ENCODE results near the gene COA3. TPM values are rescaled to one million over a fixed set of nuclear protein-coding genes. Genes with fewer than 3 reads are reported as not detected.

The COA3 gene
- total and polyA plus RNA-seq, 2 donors (not counting 1 experiment from before 2014, with no cell fraction given) = 18.5 to 32.1 TPM

DNA sequence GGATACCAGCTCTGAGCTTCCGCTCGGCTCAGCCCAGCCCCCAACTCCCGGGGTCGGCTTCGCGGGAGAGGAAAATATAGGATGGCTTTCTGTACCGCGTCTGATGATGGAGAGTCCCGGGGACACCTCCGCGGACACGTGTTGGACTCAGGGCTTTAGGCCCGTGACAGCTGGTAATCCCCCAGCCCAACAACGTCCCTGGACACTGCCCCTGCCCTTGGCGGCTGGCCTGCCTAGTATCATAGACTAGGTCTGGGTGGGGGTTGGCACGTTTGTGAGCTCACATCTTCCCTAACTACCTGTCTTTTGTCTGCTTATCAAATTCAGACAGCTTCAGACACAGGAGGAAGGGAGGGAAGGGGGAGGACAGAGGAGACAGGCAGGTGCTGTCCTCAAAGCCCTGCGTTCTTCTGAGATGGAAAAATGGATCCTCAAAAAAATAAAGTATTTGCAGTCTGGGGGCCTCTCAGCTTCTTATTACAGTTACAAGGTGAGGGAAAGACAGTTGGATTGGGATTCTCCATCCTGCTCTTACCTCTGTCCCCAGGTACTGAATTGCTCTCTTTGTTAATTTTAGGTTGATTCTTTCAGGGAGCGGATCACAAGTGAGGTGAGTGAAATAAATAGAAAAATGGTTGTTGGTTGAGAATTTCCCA lies 35.4 kb upstream of the COA3 start:
- peak overlapping the region; percentile 91 for H3K4me2 ChIP-seq (replicated peaks; ENCODE audit: low read depth, low read length, poor library complexity, severe bottlenecking)
- WGBS (ENCODE audit: insufficient coverage) = 1% methylated on average over 14 of the region's 18 CpGs
- peak overlapping the region; percentile 98 for H3K27ac Mint-ChIP-seq
- no peaks in the 10 kb centered on the region for H3K27me3 ChIP-seq (replicated peaks in 1 of 4; ENCODE audit: control extremely low read depth in 1 of 4, control insufficient read depth in 3 of 4, insufficient read depth in 4 of 4, low read length in 3 of 4)
- intact Hi-C loops (cut with micrococcal nuclease) = loop anchor here (1.0 kb wide), 3 partner anchors 10 to 164 kb away; partner anchors contain the start of genes BECN1, PTGES3L, RPL27 and RUNDC1
- peak overlapping the region; percentile 98 for H2AFZ ChIP-seq (ENCODE audit: insufficient read depth, low read depth, low read length, poor library complexity, severe bottlenecking)
- H3K27me3 Mint-ChIP-seq = no peaks in the 10 kb centered on the region
- peak overlapping the region; percentile 98 for H3K4me3 Mint-ChIP-seq
- peaks cover 46% of the 10 kb centered on the region for H3K79me2 ChIP-seq (ENCODE audit: control insufficient read depth, insufficient read depth, low read length)
- no peak for DNase-seq
- no peak for ATAC-seq (ENCODE audit: low read depth)
- peak overlapping the region; percentile 84 to 94 for H3K27ac ChIP-seq (ENCODE audit: low read length in 2 of 2)
- ChIA-PET CTCF (interaction anchor here (0.7 to 2.4 kb wide), 7 partner anchors 9 to 255 kb away, joined by 3 to 28 read pairs (median 6); partner anchors contain the start of genes AOC2, BECN1 and RPL27), POLR2A (interaction anchor here (0.5 to 1.8 kb wide), 6 partner anchors 10 to 566 kb away, joined by 3 to 16 read pairs (median 3); partner anchors contain the start of genes AOC2 and BECN1)
- peak overlapping the region; percentile 93 for H3K9ac ChIP-seq (ENCODE audit: low read length)
- peaks cover 12 to 20% of the 10 kb centered on the region in 2 donors for H3K4me1 ChIP-seq (ENCODE audit: control insufficient read depth in 2 of 2, insufficient read depth in 2 of 2, low read length in 2 of 2)
- TF ChIP-seq, protein P1, sequence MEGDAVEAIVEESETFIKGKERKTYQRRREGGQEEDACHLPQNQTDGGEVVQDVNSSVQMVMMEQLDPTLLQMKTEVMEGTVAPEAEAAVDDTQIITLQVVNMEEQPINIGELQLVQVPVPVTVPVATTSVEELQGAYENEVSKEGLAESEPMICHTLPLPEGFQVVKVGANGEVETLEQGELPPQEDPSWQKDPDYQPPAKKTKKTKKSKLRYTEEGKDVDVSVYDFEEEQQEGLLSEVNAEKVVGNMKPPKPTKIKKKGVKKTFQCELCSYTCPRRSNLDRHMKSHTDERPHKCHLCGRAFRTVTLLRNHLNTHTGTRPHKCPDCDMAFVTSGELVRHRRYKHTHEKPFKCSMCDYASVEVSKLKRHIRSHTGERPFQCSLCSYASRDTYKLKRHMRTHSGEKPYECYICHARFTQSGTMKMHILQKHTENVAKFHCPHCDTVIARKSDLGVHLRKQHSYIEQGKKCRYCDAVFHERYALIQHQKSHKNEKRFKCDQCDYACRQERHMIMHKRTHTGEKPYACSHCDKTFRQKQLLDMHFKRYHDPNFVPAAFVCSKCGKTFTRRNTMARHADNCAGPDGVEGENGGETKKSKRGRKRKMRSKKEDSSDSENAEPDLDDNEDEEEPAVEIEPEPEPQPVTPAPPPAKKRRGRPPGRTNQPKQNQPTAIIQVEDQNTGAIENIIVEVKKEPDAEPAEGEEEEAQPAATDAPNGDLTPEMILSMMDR (IDR thresholded peaks at IDR 0.05) = no peak
- TF ChIP-seq EZH2 (IDR thresholded peaks at IDR 0.05; ENCODE audit: borderline replicate concordance, insufficient read depth, low read depth, low read length, poor library complexity, severe bottlenecking) = no peak
- no peaks in the 10 kb centered on the region for H4K20me1 ChIP-seq (ENCODE audit: control insufficient read depth, insufficient read depth, low read length, poor library complexity, severe bottlenecking)
- H3K4me1 Mint-ChIP-seq = peaks cover 24% of the 10 kb centered on the region
- peak overlapping the region; percentile 88 to 99 (median 92) for H3K4me3 ChIP-seq (ENCODE audit: control extremely low read depth in 1 of 5, extremely low read depth in 1 of 5, insufficient read depth in 1 of 5, low read depth in 2 of 5, low read length in 4 of 5)
- H3K9me3 Mint-ChIP-seq (ENCODE audit: insufficient read depth) = no peaks in the 10 kb centered on the region
- peaks cover 10 to 36% of the 10 kb centered on the region in 2 experiments for H3K36me3 ChIP-seq (replicated peaks in 1 of 2; ENCODE audit: control extremely low read depth in 1 of 2, control insufficient read depth in 1 of 2, extremely low read depth in 1 of 2, insufficient read depth in 2 of 2, low read length in 1 of 2)
- no peaks in the 10 kb centered on the region for H3K9me3 ChIP-seq (ENCODE audit: control extremely low read depth in 1 of 3, control insufficient read depth in 2 of 3, insufficient read depth in 1 of 3, low read length in 2 of 3)
